Duodenal mucosa (tissue), 2 donors: ENCODE data around the gene LRRC46.

Experiments used
- H3K27ac ChIP-seq: one replicate; pipeline ENCODE4 v1.7.0; 2013; ENCODE audit warnings: low read depth, low read length
- H3K27me3 ChIP-seq, 2 donors: one replicate each; pipeline ENCODE4 v1.7.0; 2013; ENCODE audit warnings: low read length in 2 of 2, control low read depth in 1 of 2; ENCODE audit not compliant: insufficient read depth in 2 of 2, control insufficient read depth in 1 of 2
- H3K36me3 ChIP-seq, 2 donors: one replicate each; pipeline ENCODE4 v1.7.0; 2013; ENCODE audit warnings: low read length in 2 of 2, control low read depth in 1 of 2; ENCODE audit not compliant: insufficient read depth in 2 of 2, control insufficient read depth in 1 of 2
- H3K4me1 ChIP-seq, 2 donors: one replicate each; pipeline ENCODE4 v1.7.0; 2013; ENCODE audit warnings: low read length in 2 of 2, control low read depth in 1 of 2; ENCODE audit not compliant: insufficient read depth in 2 of 2, control insufficient read depth in 1 of 2
- H3K4me3 ChIP-seq, 2 donors: one replicate each; pipeline ENCODE4 v1.7.0; 2013; ENCODE audit warnings: low read length in 2 of 2, low read depth in 1 of 2
- H3K9ac ChIP-seq, 2 donors: one replicate each; pipeline ENCODE4 v1.7.0; 2013; ENCODE audit warnings: low read length in 2 of 2, low read depth in 1 of 2
- H3K9me3 ChIP-seq, 2 donors: one replicate each; pipeline ENCODE4 v1.7.0; 2013; ENCODE audit warnings: low read length in 2 of 2, control low read depth in 1 of 2; ENCODE audit not compliant: control insufficient read depth in 1 of 2

The LRRC46 gene

GRCh38 chr17:47816947-47817346 lies 14.5 kb upstream of the LRRC46 start:
- Histone ChIP-seq H3K27me3 (no peaks in the 10 kb centered on the region), H3K4me1 (peaks cover 19 to 46% of the 10 kb centered on the region in 2 donors), H3K4me3 (no peak overlapping the region), H3K27ac (no peak overlapping the region), H3K36me3 (peaks cover 61 to 74% of the 10 kb centered on the region in 2 donors), H3K9me3 (no peaks in the 10 kb centered on the region), H3K9ac (no peak overlapping the region)

GRCh38 chr17:47818002-47818695 lies 13.3 kb upstream of the LRRC46 start:
- H3K4me3 ChIP-seq: no peak overlapping the region
- no peak overlapping the region for H3K27ac ChIP-seq
- peaks cover 22 to 43% of the 10 kb centered on the region in 2 donors for H3K4me1 ChIP-seq
- H3K9me3 ChIP-seq: no peaks in the 10 kb centered on the region
- no peak overlapping the region for H3K9ac ChIP-seq
- H3K36me3 ChIP-seq: peaks cover 54 to 66% of the 10 kb centered on the region in 2 donors
- no peaks in the 10 kb centered on the region for H3K27me3 ChIP-seq

DNA sequence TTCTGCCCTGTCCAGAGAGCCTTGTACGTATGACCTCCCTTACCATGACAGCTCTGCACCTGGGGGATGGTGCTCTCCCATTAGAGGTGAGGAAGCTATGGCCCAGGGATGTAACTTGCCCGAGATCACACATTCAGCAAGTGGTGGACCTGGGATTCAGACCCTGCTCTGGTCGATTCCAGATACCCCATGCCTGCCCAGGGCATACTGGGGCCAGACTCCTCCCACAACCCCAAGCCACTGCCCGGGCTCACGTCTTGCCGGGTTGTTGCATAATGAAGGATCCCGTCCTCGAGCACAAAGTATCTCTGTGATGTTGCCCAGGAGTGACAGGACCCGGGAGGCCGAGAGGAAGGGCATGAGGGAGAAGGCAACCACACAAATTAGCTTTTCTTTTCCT lies 12.0 kb upstream of the LRRC46 start:
- H3K4me3 ChIP-seq: peak overlapping the region; percentile 36
- H3K36me3 ChIP-seq: peaks cover 56 to 69% of the 10 kb centered on the region in 2 donors
- no peak overlapping the region for H3K27ac ChIP-seq
- H3K4me1 ChIP-seq: peaks cover 22 to 39% of the 10 kb centered on the region in 2 donors
- peak overlapping the region in 1 of 2 donors; percentile 36 for H3K9ac ChIP-seq
- no peaks in the 10 kb centered on the region for H3K9me3 ChIP-seq
- no peaks in the 10 kb centered on the region for H3K27me3 ChIP-seq

DNA sequence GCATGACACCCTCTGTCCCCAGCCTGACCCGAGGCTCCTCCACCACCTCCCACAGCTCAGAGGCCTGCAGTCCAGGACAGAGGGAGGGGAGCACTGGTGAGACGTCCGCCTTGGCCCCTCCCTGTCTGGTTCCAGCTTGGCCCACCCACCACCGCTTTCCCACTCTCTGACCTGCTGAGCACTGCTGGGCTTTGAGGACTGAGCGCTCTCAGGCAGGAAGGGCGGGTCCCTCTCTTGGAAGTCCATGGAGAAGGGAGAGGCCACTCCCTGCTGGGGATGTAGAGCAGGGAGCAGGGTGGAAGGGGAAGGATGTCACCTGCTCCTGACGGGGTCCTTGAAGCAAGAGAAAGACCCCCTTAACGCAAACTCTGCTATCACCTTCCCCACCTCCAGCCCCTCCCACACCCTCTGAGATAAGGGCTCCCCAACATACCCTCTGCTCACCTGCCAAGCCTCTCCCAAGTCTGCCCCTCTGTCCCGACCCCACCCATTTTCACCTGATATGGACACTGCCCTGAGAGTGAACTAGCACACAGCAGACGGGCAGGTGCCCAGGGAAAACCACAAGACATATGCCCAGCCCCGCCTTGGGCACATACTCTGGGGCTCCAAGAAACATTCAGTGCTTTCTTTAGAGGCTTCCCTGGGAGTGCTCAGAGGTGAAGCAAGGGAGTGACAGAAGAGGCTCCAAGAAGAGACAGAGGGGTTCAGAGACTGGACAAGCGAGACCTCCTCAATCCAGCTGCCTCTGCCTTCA lies 11.3 kb upstream of the LRRC46 start:
- H3K9ac ChIP-seq: peak overlapping the region; percentile 86 to 97
- peak overlapping the region; percentile 60 for H3K27ac ChIP-seq
- H3K27me3 ChIP-seq: no peaks in the 10 kb centered on the region
- H3K4me3 ChIP-seq: peak overlapping the region; percentile 89 to 98
- H3K4me1 ChIP-seq: peaks cover 22 to 35% of the 10 kb centered on the region in 2 donors
- no peaks in the 10 kb centered on the region for H3K9me3 ChIP-seq
- peaks cover 50 to 64% of the 10 kb centered on the region in 2 donors for H3K36me3 ChIP-seq

- peaks cover 22 to 35% of the 10 kb centered on the region in 2 donors for H3K4me1 ChIP-seq
- H3K9ac ChIP-seq: peak overlapping the region; percentile 86 to 97
- peak overlapping the region; percentile 89 to 98 for H3K4me3 ChIP-seq
- H3K36me3 ChIP-seq: peaks cover 42 to 61% of the 10 kb centered on the region in 2 donors
- H3K27ac ChIP-seq: peak overlapping the region; percentile 60
- no peaks in the 10 kb centered on the region for H3K27me3 ChIP-seq
- no peaks in the 10 kb centered on the region for H3K9me3 ChIP-seq
Measured at GRCh38 chr17:47821031-47821423, 10.4 kb upstream of the LRRC46 start.

DNA sequence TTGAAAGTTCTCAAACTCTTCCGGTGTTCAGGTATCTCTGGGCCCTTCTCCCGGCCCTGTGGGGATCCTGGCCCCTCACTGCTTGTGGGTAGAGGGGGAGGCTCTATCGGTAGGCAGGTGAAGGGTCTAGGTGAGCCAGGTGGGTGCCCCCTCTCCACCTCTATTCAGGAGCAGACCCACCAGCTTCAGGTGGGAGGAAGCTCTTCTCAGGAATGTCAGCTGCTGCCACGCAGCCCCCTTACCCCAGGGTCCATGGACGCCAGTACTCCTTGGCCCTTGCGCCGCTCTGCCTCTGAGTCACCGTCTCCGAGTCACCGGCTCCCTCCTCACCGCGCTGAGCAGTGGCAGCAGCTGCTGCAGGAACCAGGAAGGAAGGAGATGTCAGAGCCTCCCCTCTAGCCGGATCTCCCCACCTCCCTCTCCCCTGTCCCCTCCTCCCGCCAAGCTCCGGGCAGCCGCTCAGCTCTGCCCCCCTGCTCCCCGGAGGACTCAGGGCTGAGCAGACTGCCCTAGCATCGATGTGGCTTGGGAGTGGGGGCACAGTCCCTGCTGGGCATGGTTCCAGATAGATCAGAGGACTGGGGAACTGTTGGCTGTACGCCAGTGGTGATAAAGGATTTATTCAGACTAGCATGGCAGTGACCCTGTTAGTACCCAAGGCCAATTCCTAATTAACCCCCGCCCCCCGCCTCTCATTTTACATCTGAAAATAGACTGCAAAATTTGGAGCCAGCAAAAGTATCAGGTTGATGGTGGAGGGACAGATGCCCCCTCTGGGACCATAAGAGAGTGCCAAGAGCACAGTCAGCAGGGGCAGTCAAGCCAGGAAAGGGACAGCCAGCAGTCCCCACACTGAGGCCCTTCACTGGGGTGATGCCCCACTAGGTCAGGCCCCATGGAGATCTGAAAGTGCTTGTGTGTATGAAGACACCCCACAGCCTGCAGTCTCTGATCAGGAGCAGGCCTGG lies 9.8 kb upstream of the LRRC46 start, which contains the start of gene OSBPL7:
OSBPL7 (minus strand) TSS at position 371 of the 968 bp plus-strand sequence. CDS start 1,516 bp downstream, outside the sequence.
- H3K9me3 ChIP-seq: no peaks in the 10 kb centered on the region
- H3K36me3 ChIP-seq: peaks cover 43 to 61% of the 10 kb centered on the region in 2 donors
- peak within 1 kb of the TSS; percentile 86 to 97 for H3K9ac ChIP-seq
- H3K27ac ChIP-seq: peak within 1 kb of the TSS; percentile 60
- peak within 1 kb of the TSS; percentile 89 to 98 for H3K4me3 ChIP-seq
- H3K27me3 ChIP-seq: no peaks in the 10 kb centered on the region
- H3K4me1 ChIP-seq: peaks cover 22 to 35% of the 10 kb centered on the region in 2 donors

- H3K9me3 ChIP-seq: no peaks in the 10 kb centered on the region
Measured at GRCh38 chr17:47822785-47823184, 8.7 kb upstream of the LRRC46 start.

GRCh38 chr17:47823519-47823918 lies 8.0 kb upstream of the LRRC46 start:
- H3K4me3 ChIP-seq: no peak overlapping the region
- H3K27me3 ChIP-seq: no peaks in the 10 kb centered on the region
- H3K4me1 ChIP-seq: peaks cover 22 to 35% of the 10 kb centered on the region in 2 donors
- no peak overlapping the region for H3K9ac ChIP-seq
- no peak overlapping the region for H3K27ac ChIP-seq
- no peaks in the 10 kb centered on the region for H3K9me3 ChIP-seq
- H3K36me3 ChIP-seq: peaks cover 33 to 56% of the 10 kb centered on the region in 2 donors

More at GRCh38 chr17:47822785-47823184, 8.7 kb upstream of the LRRC46 start:
- H3K9ac ChIP-seq: no peak overlapping the region
- peaks cover 22 to 35% of the 10 kb centered on the region in 2 donors for H3K4me1 ChIP-seq
- no peaks in the 10 kb centered on the region for H3K27me3 ChIP-seq
- H3K27ac ChIP-seq: no peak overlapping the region
- H3K4me3 ChIP-seq: no peak overlapping the region
- peaks cover 41 to 57% of the 10 kb centered on the region in 2 donors for H3K36me3 ChIP-seq

GRCh38 chr17:47829870-47830269 lies 1.6 kb upstream of the LRRC46 start:
- H3K9ac ChIP-seq: no peak overlapping the region
- peaks cover 13 to 29% of the 10 kb centered on the region in 2 donors for H3K36me3 ChIP-seq
- H3K4me1 ChIP-seq: peaks cover 20 to 33% of the 10 kb centered on the region in 2 donors
- peak overlapping the region; percentile 86 to 97 for H3K4me3 ChIP-seq
- H3K9me3 ChIP-seq: no peaks in the 10 kb centered on the region
- no peaks in the 10 kb centered on the region for H3K27me3 ChIP-seq
- H3K27ac ChIP-seq: no peak overlapping the region
